ENCODE data around the gene HGS.

- TF ChIP-seq ZNF384 (IDR thresholded peaks at IDR 0.05) (no peak), L3MBTL2 (conservative IDR thresholded peaks at IDR 0.05) (no peak)
Measured at GRCh38 chr17:81741049-81741593, 57.3 kb downstream of the HGS start.
